ENCODE results near the gene EOLA1.
"Not testable (repeated sequence)": the region's sequence is repeated elsewhere in the genome, so short reads cannot be mapped to it uniquely, and the experiment has no call there.

The EOLA1 gene

GRCh38 chrX:149545545-149546543, 5.0 kb downstream of the EOLA1 start:
- not testable (repeated sequence) for DNase-seq (ENCODE audit: low read depth)

GRCh38 chrX:149546962-149547361, 6.2 kb downstream of the EOLA1 start:
- not testable (repeated sequence) for DNase-seq (ENCODE audit: low read depth)

DNA sequence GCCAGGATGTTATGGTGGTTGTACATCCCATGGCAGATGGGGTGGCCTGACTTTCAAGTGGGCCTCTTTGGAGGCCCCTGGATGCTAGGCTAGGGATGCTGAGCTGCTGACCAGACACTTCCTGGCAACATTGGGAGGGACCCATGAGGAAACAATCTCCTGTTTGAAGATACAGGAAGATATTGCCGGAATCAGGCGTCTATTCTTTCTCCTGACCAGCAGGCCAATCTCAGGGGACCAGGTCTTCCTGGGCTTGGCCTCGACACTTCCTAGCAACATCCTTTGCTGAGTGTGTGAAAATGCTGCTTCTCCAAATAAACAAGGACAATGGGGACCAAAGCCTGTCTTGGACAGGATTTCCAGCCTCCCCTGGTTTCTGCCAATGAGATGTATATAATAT, 7.0 kb downstream of the EOLA1 start:
- DNase-seq (ENCODE audit: low read depth) = not testable (repeated sequence)

DNA sequence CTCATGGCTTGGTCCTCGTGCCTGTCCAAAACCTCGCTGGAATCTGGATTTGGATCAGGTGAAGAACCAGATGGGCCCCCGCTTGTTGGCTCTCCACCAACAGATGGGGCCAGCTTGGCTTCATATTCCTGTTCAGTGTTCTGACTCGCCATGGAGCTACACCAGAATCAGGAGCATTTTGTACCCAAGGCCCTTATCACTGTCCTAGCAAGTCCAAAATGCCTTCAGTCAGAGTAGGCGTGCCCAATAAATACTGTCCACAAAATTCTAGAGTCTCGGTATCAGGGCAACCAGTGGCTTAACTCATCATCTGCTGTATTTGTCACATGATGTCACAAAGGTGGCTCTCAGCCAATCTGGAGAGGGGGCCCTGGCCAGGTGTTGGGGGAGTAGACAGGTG, 8.9 kb downstream of the EOLA1 start, which contains the start of gene HSFX3:
HSFX3 (minus strand) TSS at position 224 of the 400 bp plus-strand sequence; CDS start at position 152, 72 bp downstream.
- not testable (repeated sequence) for DNase-seq (ENCODE audit: low read depth)

DNA sequence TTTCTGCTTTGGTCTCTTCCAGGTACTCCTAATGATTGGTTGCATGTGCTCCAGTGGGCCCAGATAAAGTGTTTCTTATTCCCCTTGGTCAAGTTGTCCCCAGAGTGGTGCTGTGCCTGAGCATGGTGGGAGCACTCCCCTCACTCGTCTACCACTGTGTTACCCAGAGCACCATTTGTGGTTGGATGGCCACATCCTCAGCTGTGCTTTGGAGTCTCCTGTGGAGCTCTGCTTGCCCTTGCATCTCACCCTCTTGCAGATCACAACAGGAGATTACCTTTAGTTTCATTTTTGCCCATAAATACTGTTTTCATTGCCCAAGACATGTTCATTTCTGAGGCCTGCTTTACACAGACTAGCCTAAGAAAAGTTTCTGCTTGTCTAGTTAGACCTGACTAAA, 9.6 kb downstream of the EOLA1 start:
- not testable (repeated sequence) for DNase-seq (ENCODE audit: low read depth)

DNA sequence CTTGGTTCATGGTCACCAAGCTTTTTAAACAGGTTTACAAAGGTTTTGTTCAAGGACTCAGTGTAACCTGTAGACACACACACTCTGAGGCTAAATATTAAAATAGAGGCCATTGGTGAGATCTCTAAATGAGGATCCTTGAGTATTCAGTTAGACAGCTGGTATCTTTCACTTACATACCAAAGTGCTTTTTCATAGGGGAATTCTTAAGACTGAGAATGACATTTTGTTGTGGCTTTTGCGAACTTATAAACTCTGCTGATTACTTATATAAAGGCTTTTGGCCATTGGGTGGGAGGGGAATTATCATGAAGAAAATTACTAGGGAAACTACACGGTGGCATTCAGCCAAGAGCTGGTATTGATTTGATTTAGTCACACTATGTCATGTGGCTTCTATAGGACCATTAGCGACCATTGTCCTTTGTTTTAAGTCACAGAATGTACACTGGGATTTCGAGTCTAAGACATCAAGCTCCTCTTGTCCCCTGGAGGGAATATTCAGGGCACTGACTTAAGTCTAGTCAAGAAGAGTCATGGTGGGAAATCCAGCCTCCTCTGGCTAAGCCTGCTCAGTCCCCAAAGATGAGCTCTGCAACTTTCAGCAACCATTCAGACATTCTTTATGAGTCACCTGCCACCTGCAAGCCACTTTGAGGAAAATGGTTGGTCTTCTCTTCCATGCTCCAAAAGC, 10.6 kb downstream of the EOLA1 start:
- DNase-seq (ENCODE audit: low read depth) = not testable (repeated sequence)

DNA sequence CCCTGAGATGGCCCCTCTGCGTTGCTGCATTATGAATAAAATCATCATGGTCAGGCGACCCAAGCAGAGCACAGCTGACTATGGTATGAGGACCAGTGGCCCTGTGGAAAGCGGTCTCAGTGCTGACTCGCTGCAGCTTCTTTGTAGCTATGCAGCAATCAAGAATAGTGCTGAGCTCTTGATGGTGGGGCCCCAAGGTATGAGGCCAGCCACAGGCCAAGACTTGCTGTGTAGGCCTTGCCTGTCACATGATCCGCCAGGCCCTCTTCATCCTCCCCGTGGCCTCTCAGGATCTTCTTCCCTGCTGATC, 11.1 kb downstream of the EOLA1 start:
- not testable (repeated sequence) for DNase-seq (ENCODE audit: low read depth)

DNA sequence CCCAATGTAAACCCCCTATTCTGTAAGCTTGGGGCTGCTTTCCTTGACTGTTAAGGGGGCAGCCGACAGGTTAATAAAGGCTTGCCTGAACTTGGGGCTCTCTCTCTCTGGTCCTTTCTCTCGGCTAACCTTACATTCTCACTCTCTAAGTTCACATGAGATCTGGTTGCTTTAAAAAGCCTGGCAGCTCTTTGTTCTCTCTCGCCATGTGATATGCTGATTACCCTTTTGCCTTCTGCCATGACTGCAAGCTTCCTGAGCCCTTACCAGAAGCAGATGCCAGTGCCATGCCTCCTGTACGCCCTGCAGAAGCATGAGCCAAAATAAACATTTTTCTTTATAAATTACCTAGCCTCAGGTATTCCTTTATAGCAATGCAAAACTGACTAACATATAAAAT, 14.4 kb downstream of the EOLA1 start:
- DNase-seq (ENCODE audit: low read depth) = not testable (repeated sequence)

DNA sequence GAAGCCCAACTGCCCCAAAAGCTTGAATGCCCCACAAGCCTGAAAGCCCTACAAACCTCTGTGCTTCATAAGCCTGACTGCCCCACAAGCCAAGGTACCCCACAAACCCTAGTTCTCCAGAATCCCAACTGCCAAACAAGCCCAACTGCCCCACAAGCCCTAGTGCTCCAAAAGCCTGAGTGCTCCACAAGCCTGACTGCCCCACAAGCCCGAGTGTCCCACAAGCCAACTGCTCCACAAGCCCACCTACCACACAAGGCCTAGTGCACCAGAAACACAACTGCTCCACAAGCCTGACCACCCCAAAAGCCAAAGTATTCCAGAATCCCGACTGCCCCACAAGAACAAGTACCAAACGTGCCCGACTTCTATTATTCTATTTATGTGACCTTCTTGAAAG, 22.5 kb downstream of the EOLA1 start:
- no peak for DNase-seq (ENCODE audit: low read depth)

GRCh38 chrX:149567621-149568417, 27.0 kb downstream of the EOLA1 start:
- no peak for DNase-seq (ENCODE audit: low read depth)

- DNase-seq (ENCODE audit: low read depth) = no peak
Observed at GRCh38 chrX:149568701-149569296, 28.0 kb downstream of the EOLA1 start.

DNA sequence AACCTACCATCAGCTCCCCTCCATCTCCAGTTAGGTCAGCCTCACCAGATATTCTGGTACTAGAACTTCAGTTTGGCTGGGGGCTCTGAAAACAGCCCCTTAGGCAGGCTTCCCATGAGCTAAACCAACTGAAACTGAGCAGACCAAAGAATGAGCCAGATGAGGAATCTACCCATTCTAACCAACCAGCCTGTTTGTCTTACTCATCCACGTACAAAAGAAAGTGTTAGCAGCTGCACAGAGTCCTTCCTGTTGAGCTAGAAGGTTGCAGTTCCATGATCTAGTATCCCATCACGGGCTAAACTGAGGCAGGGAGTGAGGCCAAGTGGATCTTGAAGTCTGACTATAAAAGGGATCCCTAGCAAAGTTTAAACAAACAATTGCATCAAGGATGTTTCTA, 29.0 kb downstream of the EOLA1 start:
- DNase-seq (ENCODE audit: low read depth) = no peak

GRCh38 chrX:149570668-149571067, 29.9 kb downstream of the EOLA1 start:
- no peak for DNase-seq (ENCODE audit: low read depth)

- DNase-seq (ENCODE audit: low read depth) = no peak
Observed at GRCh38 chrX:149571770-149572169, 31.0 kb downstream of the EOLA1 start.

DNA sequence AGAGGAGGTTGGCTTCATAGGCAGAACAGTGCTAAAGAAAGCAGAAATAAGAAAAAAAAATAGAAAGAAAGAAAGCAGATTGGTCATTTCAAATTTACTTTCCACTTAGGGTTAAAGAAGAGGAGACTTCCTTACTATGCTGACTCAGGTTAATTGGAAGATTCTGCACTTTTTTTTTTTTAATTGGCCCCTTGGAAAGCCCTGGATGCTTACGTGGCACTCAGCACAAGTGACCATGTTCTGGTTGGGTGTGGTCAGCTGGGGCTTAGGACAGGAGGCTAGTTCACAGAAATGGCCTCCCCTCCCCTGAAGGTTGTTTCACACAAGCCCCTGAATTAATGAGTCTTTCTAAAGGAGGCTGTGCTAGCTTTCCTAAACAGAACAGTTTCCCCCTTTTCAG, 31.9 kb downstream of the EOLA1 start:
- no peak for DNase-seq (ENCODE audit: low read depth)

DNA sequence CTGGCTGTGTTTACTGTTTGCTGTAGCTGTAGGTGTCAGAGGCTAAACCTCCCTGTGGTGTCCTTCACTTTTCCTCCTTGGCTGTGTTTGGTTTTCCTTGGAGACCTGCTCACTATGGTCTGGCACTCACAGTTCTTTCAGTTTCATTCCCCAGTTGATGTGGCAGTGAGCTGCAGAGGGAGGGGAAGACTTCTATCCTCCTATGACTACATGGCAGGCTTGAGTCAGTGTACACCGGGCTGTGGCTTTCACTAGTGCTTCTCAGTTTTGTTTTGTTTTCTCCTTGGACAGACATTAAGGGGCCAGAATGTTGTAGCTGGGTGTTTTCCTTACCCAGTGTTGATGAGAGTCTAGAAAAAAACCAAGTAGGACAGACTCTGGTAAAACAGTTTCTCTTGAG, 32.6 kb downstream of the EOLA1 start:
- DNase-seq (ENCODE audit: low read depth) = not testable (repeated sequence)

DNA sequence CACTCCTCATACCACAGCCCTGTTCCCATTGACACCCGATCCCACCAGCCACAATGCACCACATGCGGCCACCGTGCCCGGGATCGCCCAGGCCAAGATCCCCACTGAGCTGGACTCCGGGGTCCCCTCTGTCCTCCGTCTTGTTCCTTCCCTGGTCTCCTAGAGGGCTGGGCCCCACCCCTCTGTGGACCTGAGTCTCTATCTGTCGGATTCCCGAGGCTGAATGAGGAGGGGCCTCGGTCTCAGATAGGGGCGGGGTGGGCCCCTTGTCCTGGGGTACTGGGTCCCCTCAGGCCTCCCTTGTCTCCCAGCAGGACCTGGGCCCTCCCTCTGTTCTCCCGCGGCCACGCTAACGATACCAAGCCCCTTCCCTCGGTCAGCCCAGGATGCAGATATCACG, 44.8 kb downstream of the EOLA1 start:
- not testable (repeated sequence) for DNase-seq (ENCODE audit: low read depth)

- DNase-seq (ENCODE audit: low read depth) = not testable (repeated sequence)
Observed at GRCh38 chrX:149587359-149587758, 46.5 kb downstream of the EOLA1 start, which contains the start of gene MAGEA9B. Gene MAGEA9B (minus strand): TSS chrX:149587459. CDS start chrX:149583179, 4,280 bp downstream.

DNA sequence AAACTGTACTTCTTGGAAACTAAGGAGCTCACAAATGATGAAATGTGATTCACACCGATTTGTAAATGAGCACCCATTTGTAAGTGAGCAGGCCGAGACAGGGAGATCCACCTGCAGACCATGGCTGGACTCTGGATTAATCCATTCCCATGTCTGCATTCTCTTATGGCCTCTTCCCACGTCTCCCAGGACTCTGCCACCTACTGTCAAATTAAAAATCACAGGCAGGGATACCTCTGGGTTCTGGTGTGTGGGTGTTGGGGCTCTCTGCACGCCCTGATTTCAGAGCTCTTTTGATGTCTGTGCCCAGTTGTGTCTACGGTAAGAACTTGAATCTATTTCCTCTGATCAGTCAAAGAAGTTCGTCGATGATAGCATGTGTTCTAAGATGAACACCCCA, 50.2 kb downstream of the EOLA1 start:
- DNase-seq (ENCODE audit: low read depth) = not testable (repeated sequence)

DNA sequence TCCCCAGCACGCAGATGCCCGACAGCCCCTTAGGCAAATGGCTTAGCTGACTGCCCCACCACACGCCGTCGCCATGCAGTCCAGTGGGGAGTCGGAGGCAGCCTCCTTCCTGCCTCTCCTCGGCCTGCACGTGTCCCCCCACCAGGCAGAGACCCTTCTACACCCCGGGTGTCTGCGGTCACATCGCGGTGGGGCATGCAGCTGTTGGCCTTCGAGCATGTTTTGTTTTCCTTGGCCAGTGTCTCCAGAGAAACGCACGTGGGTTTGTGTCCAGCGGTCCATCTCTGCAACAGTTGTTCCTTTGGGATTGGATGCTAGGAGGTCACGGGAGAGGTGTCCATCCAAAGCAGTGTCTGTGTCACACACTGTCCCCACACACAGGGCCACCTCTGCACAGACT, 54.4 kb downstream of the EOLA1 start, which contains the start of gene HSFX2:
HSFX2 (minus strand) TSS at position 101 of the 400 bp plus-strand sequence. CDS start 614 bp downstream, outside the sequence.
- not testable (repeated sequence) for DNase-seq (ENCODE audit: low read depth)

DNA sequence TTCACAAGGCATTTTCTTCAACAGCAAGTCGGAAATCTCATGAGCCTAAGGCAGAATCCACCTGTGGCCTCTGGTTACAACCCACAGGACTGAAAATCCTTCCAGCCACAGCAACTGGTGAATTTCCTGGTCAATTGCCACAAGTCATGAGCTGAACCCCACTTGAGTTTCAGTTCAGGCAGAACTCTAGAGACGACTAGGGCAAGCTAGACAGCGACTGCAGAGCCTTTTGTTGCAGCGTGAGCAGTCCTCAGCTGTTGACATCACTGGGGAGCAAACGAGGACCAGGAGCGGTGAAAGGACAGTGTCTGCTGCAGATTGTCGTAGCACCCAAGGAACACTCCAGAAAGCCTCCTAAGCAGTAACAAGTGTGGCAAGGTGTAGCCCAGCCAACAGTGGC, 55.1 kb downstream of the EOLA1 start:
- DNase-seq (ENCODE audit: low read depth) = not testable (repeated sequence)

Measured in activated T-helper 1 cell treated with Interleukin-2 at 50 U/mL for 16 hours (primary cell).